HG02852 (cell line): ENCODE measurements around the gene ZBTB12.
"Not testable (repeated sequence)": the region's sequence is repeated elsewhere in the genome, so short reads cannot be mapped to it uniquely, and the experiment has no call there.

Source experiments
- ATAC-seq: cut with Tn5 transposase; IDR thresholded peaks from one replicate; pipeline ENCODE4 v1.9.1; 2021; ENCODE audit warnings: mild to moderate bottlenecking, moderate library complexity; ENCODE audit not compliant: unreplicated experiment

ZBTB12 gene

GRCh38 chr6:31922942-31923341 is 21.1 kb upstream of the ZBTB12 start:
- ATAC-seq, result no peak

- ATAC-seq, result no peak
Measured at GRCh38 chr6:31920811-31921210, 18.9 kb upstream of the ZBTB12 start.

GRCh38 chr6:31919624-31920303 is 17.9 kb upstream of the ZBTB12 start:
- ATAC-seq, result no peak

- no peak for ATAC-seq
Measured at GRCh38 chr6:31918069-31918720, 16.3 kb upstream of the ZBTB12 start.

- no peak for ATAC-seq
Measured at GRCh38 chr6:31915756-31916155, 13.9 kb upstream of the ZBTB12 start.

GRCh38 chr6:31915351-31915750 is 13.5 kb upstream of the ZBTB12 start:
- ATAC-seq, result no peak

GRCh38 chr6:31911826-31912585 is 10.1 kb upstream of the ZBTB12 start:
- ATAC-seq, result no peak

GRCh38 chr6:31909298-31909697 is 7.4 kb upstream of the ZBTB12 start:
- ATAC-seq, result not testable (repeated sequence)

- ATAC-seq, result peak; percentile 83
Measured at GRCh38 chr6:31908791-31909190, 6.9 kb upstream of the ZBTB12 start.

- not testable (repeated sequence) for ATAC-seq
Measured at GRCh38 chr6:31908255-31908654, 6.4 kb upstream of the ZBTB12 start.

- no peak for ATAC-seq
Measured at GRCh38 chr6:31907158-31907813, 5.4 kb upstream of the ZBTB12 start.

- ATAC-seq, result not testable (repeated sequence)
Measured at GRCh38 chr6:31906727-31907126, 4.8 kb upstream of the ZBTB12 start.

GRCh38 chr6:31906122-31906521 is 4.2 kb upstream of the ZBTB12 start:
- ATAC-seq, result no peak

GRCh38 chr6:31905041-31905440 is 3.2 kb upstream of the ZBTB12 start:
- ATAC-seq, result no peak

GRCh38 chr6:31903957-31904356 is 2.1 kb upstream of the ZBTB12 start:
- ATAC-seq, result no peak

GRCh38 chr6:31901415-31901952 is 402 bp downstream of the ZBTB12 start:
- ATAC-seq, result peak; percentile 5

- no peak for ATAC-seq
Measured at GRCh38 chr6:31900917-31901414, 920 bp downstream of the ZBTB12 start.

- ATAC-seq, result no peak
Measured at GRCh38 chr6:31899882-31900722, 1.8 kb downstream of the ZBTB12 start.

GRCh38 chr6:31899215-31899614 is 2.7 kb downstream of the ZBTB12 start:
- ATAC-seq, result no peak

- ATAC-seq, result no peak
Measured at GRCh38 chr6:31898383-31899011, 3.4 kb downstream of the ZBTB12 start.
